Fibroblast of mammary gland (primary cell): ENCODE results near the gene MSI2.

Source experiments
- DNase-seq: peaks from one replicate; pipeline ENCODE4 v3.0.0-alpha.2; 2010; ENCODE audit warnings: low read depth
- H3K4me3 ChIP-seq: 2 replicates; pipeline ENCODE4 v1.5.1; 2011; ENCODE audit warnings: low read depth, mild to moderate bottlenecking, low read length, moderate library complexity; ENCODE audit not compliant: control insufficient read depth
- CTCF ChIP-seq: conservative IDR thresholded peaks from 2 replicates; pipeline ENCODE4 v1.5.1; 2011; ENCODE audit warnings: low read depth, low read length, inconsistent platforms; ENCODE audit not compliant: control insufficient read depth, insufficient read depth

MSI2 gene

GRCh38 chr17:57319806-57320205 is 63.5 kb downstream of the MSI2 start:
- no peak for DNase-seq
- H3K4me3 ChIP-seq: no peak overlapping the region
- no peak for TF ChIP-seq CTCF

GRCh38 chr17:57323391-57323790 is 67.1 kb downstream of the MSI2 start:
- no peak for DNase-seq
- no peak for TF ChIP-seq CTCF
- H3K4me3 ChIP-seq: no peak overlapping the region

- no peak overlapping the region for H3K4me3 ChIP-seq
- no peak for TF ChIP-seq CTCF
- DNase-seq: no peak
Measured at GRCh38 chr17:57324060-57324459, 67.7 kb downstream of the MSI2 start.

GRCh38 chr17:57324631-57325030 is 68.3 kb downstream of the MSI2 start:
- TF ChIP-seq CTCF: no peak
- DNase-seq: no peak
- H3K4me3 ChIP-seq: no peak overlapping the region

- TF ChIP-seq CTCF: no peak
- DNase-seq: no peak
- H3K4me3 ChIP-seq: no peak overlapping the region
Measured at GRCh38 chr17:57326336-57326735, 70.0 kb downstream of the MSI2 start.

- TF ChIP-seq CTCF: no peak
- DNase-seq: no peak
- no peak overlapping the region for H3K4me3 ChIP-seq
Measured at GRCh38 chr17:57326764-57327163, 70.4 kb downstream of the MSI2 start.
